Measurements from ENCODE around the gene DGKZ.
"Not testable (repeated sequence)": the region's sequence is repeated elsewhere in the genome, so short reads cannot be mapped to it uniquely, and the experiment has no call there.

Gene DGKZ

GRCh38 chr11:46377831-46378230 is 30.6 kb downstream of the DGKZ start:
- no peak overlapping the region for H3K27ac ChIP-seq (ENCODE audit: low read length)
- H3K4me2 ChIP-seq (ENCODE audit: low read depth, low read length) = no peak overlapping the region
- no peaks in the 10 kb centered on the region for H3K36me3 ChIP-seq (replicated peaks; ENCODE audit: insufficient read depth, low read length)
- TF ChIP-seq EZH2phosphoT487 (IDR thresholded peaks at IDR 0.05; ENCODE audit: low read length) = no peak
- TF ChIP-seq EZH2 (optimal IDR thresholded peaks at IDR 0.05; ENCODE audit: low read depth, low read length) = no peak
- no peaks in the 10 kb centered on the region for H3K9me2 ChIP-seq (replicated peaks; ENCODE audit: insufficient read depth, low read length)
- H3K4me3 ChIP-seq (ENCODE audit: low read length) = no peak overlapping the region
- DNase-seq = no peak
- H3K79me2 ChIP-seq (ENCODE audit: low read length) = no peaks in the 10 kb centered on the region
- peaks cover 16% of the 10 kb centered on the region for H3K27me3 ChIP-seq (replicated peaks; ENCODE audit: insufficient read depth, low read length)
- no peak overlapping the region for H2AFZ ChIP-seq (ENCODE audit: low read length)
- H3K9ac ChIP-seq (ENCODE audit: low read length) = no peak overlapping the region
- H4K20me1 ChIP-seq (ENCODE audit: insufficient read depth, low read length) = no peaks in the 10 kb centered on the region
- H3K9me3 ChIP-seq (replicated peaks; ENCODE audit: insufficient read depth, low read length) = no peaks in the 10 kb centered on the region
- peaks cover 4% of the 10 kb centered on the region; the same call in 1 of the 2 replicates for H3K4me1 ChIP-seq (ENCODE audit: low read length)
- no peaks in the 10 kb centered on the region for H3F3A ChIP-seq (ENCODE audit: insufficient read depth, low read length)

- Histone ChIP-seq H3K9ac (ENCODE audit: low read length) (no peak overlapping the region), H3K4me1 (ENCODE audit: low read length) (peaks cover 4% of the 10 kb centered on the region; the same call in 1 of the 2 replicates), H3K36me3 (replicated peaks; ENCODE audit: insufficient read depth, low read length) (no peaks in the 10 kb centered on the region), H3K4me2 (ENCODE audit: low read depth, low read length) (no peak overlapping the region), H3K27me3 (replicated peaks; ENCODE audit: insufficient read depth, low read length) (peaks cover 20% of the 10 kb centered on the region), H3K4me3 (ENCODE audit: low read length) (no peak overlapping the region), H3K27ac (ENCODE audit: low read length) (no peak overlapping the region), H3K9me3 (replicated peaks; ENCODE audit: insufficient read depth, low read length) (no peaks in the 10 kb centered on the region), H3F3A (ENCODE audit: insufficient read depth, low read length) (no peaks in the 10 kb centered on the region), H2AFZ (ENCODE audit: low read length) (no peak overlapping the region), H4K20me1 (ENCODE audit: insufficient read depth, low read length) (no peaks in the 10 kb centered on the region), H3K9me2 (replicated peaks; ENCODE audit: insufficient read depth, low read length) (no peaks in the 10 kb centered on the region), H3K79me2 (ENCODE audit: low read length) (no peaks in the 10 kb centered on the region)
- TF ChIP-seq EZH2phosphoT487 (IDR thresholded peaks at IDR 0.05; ENCODE audit: low read length) = no peak
- no peak for TF ChIP-seq EZH2 (optimal IDR thresholded peaks at IDR 0.05; ENCODE audit: low read depth, low read length)
- no peak for TF ChIP-seq CTCF (IDR thresholded peaks at IDR 0.05; ENCODE audit: low read length)
- DNase-seq = no peak
Measured at GRCh38 chr11:46378296-46378695, 31.0 kb downstream of the DGKZ start.

GRCh38 chr11:46378811-46379481 is 31.7 kb downstream of the DGKZ start:
- Histone ChIP-seq H3K4me1 (ENCODE audit: low read length) (peaks cover 4% of the 10 kb centered on the region; the same call in 1 of the 2 replicates), H2AFZ (ENCODE audit: low read length) (no peak overlapping the region), H3K4me2 (ENCODE audit: low read depth, low read length) (no peak overlapping the region), H3K27ac (ENCODE audit: low read length) (no peak overlapping the region), H3K79me2 (ENCODE audit: low read length) (no peaks in the 10 kb centered on the region), H3K9me3 (replicated peaks; ENCODE audit: insufficient read depth, low read length) (no peaks in the 10 kb centered on the region), H3K36me3 (replicated peaks; ENCODE audit: insufficient read depth, low read length) (no peaks in the 10 kb centered on the region), H3K9me2 (replicated peaks; ENCODE audit: insufficient read depth, low read length) (no peaks in the 10 kb centered on the region), H3K9ac (ENCODE audit: low read length) (no peak overlapping the region), H3F3A (ENCODE audit: insufficient read depth, low read length) (no peaks in the 10 kb centered on the region), H3K4me3 (ENCODE audit: low read length) (no peak overlapping the region), H3K27me3 (replicated peaks; ENCODE audit: insufficient read depth, low read length) (peaks cover 26% of the 10 kb centered on the region), H4K20me1 (ENCODE audit: insufficient read depth, low read length) (no peaks in the 10 kb centered on the region)
- DNase-seq = no peak
- TF ChIP-seq EZH2phosphoT487 (IDR thresholded peaks at IDR 0.05; ENCODE audit: low read length) (no peak), EZH2 (optimal IDR thresholded peaks at IDR 0.05; ENCODE audit: low read depth, low read length) (no peak), CTCF (IDR thresholded peaks at IDR 0.05; ENCODE audit: low read length) (no peak)

GRCh38 chr11:46379482-46380293 is 32.4 kb downstream of the DGKZ start:
- not testable (repeated sequence) for H3K9me3 ChIP-seq (replicated peaks; ENCODE audit: insufficient read depth, low read length); H3K36me3 ChIP-seq (replicated peaks; ENCODE audit: insufficient read depth, low read length); H3K4me2 ChIP-seq (ENCODE audit: low read depth, low read length); H3K9me2 ChIP-seq (replicated peaks; ENCODE audit: insufficient read depth, low read length); H4K20me1 ChIP-seq (ENCODE audit: insufficient read depth, low read length); H3F3A ChIP-seq (ENCODE audit: insufficient read depth, low read length); H3K27ac ChIP-seq (ENCODE audit: low read length); H2AFZ ChIP-seq (ENCODE audit: low read length); DNase-seq; H3K4me3 ChIP-seq (ENCODE audit: low read length); H3K9ac ChIP-seq (ENCODE audit: low read length); H3K79me2 ChIP-seq (ENCODE audit: low read length); H3K4me1 ChIP-seq (ENCODE audit: low read length)
- H3K27me3 ChIP-seq (replicated peaks; ENCODE audit: insufficient read depth, low read length) = peaks cover 29% of the 10 kb centered on the region
